Duodenal mucosa (tissue), 2 donors: ENCODE results near the gene ETFB.

Experiments
- H3K27ac ChIP-seq: one replicate; pipeline ENCODE4 v1.7.0; 2013; ENCODE audit warnings: low read depth, low read length
- H3K27me3 ChIP-seq, 2 donors: one replicate each; pipeline ENCODE4 v1.7.0; 2013; ENCODE audit warnings: low read length in 2 of 2, control low read depth in 1 of 2; ENCODE audit not compliant: insufficient read depth in 2 of 2, control insufficient read depth in 1 of 2
- H3K36me3 ChIP-seq, 2 donors: one replicate each; pipeline ENCODE4 v1.7.0; 2013; ENCODE audit warnings: low read length in 2 of 2, control low read depth in 1 of 2; ENCODE audit not compliant: insufficient read depth in 2 of 2, control insufficient read depth in 1 of 2
- H3K4me1 ChIP-seq, 2 donors: one replicate each; pipeline ENCODE4 v1.7.0; 2013; ENCODE audit warnings: low read length in 2 of 2, control low read depth in 1 of 2; ENCODE audit not compliant: insufficient read depth in 2 of 2, control insufficient read depth in 1 of 2
- H3K4me3 ChIP-seq, 2 donors: one replicate each; pipeline ENCODE4 v1.7.0; 2013; ENCODE audit warnings: low read length in 2 of 2, low read depth in 1 of 2
- H3K9ac ChIP-seq, 2 donors: one replicate each; pipeline ENCODE4 v1.7.0; 2013; ENCODE audit warnings: low read length in 2 of 2, low read depth in 1 of 2
- H3K9me3 ChIP-seq, 2 donors: one replicate each; pipeline ENCODE4 v1.7.0; 2013; ENCODE audit warnings: low read length in 2 of 2, control low read depth in 1 of 2; ENCODE audit not compliant: control insufficient read depth in 1 of 2

The ETFB gene

DNA sequence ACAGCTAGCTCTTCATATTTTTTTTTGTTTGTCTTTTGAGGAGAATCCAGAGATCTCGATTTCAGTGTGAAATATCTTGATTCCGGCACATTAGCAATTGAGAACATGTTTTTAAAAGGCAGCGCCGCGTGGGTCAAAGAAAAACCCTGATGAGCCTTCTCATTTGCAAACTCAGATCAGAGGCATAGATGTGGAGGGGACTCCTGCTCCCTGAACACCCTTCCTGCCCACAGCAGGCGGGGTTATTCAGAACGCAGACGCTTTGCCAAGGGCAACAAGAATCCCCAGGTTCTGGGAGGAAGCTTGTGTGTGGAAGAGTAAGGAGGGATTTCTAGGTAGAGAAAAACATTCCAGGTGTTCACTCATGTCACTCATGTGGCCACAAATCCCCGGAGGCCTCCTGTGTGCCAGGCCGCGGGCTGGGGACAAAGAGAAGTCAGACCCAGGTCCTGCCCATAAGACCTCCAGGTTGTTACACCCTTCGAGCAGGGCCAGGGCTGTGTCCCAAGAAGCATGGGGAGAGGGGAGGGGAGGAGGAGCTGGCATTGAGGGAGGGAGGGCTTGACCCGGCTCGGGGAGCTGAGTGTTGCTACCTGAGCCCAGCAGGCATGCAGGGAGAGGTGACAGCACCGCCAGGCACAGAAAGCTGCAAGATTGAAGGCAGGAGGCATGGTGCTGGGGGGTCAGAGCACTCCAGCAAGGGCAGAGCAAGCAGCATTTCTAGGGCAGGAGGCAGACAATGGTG lies 70.6 kb downstream of the ETFB start:
- H3K36me3 ChIP-seq: no peaks in the 10 kb centered on the region
- H3K9ac ChIP-seq: no peak overlapping the region
- H3K4me3 ChIP-seq: no peak overlapping the region
- peaks cover 0 to 5% of the 10 kb centered on the region in 2 donors for H3K27me3 ChIP-seq
- no peaks in the 10 kb centered on the region for H3K9me3 ChIP-seq
- H3K4me1 ChIP-seq: no peaks in the 10 kb centered on the region
- H3K27ac ChIP-seq: no peak overlapping the region
